Stimulated activated naive CD8-positive, alpha-beta T cell treated with anti-CD3 and anti-CD28 coated beads, Interleukin-15, Interleukin-2, amounts not matched to agents 100 ng/mL and 50 ng/mL, for 24 hours (primary cell): ENCODE measurements around the gene TNIP2.
A peak's percentile ranks its signal among the peaks of the same experiment; 100 is the strongest.
"Not testable (repeated sequence)": the region's sequence is repeated elsewhere in the genome, so short reads cannot be mapped to it uniquely, and the experiment has no call there.

Experiments
- H3K27ac Mint-ChIP-seq: one replicate; pipeline ENCODE4 v1.8.0; 2021; ENCODE audit warnings: mild to moderate bottlenecking, mixed read lengths
- H3K27me3 Mint-ChIP-seq: one replicate; pipeline ENCODE4 v1.8.0; 2021; ENCODE audit warnings: mixed read lengths
- H3K36me3 Mint-ChIP-seq: one replicate; pipeline ENCODE4 v1.8.0; 2021; ENCODE audit warnings: low read depth, mixed read lengths
- H3K4me1 Mint-ChIP-seq: one replicate; pipeline ENCODE4 v1.8.0; 2021; ENCODE audit warnings: low read depth, mixed read lengths
- H3K4me3 Mint-ChIP-seq: one replicate; pipeline ENCODE4 v1.8.0; 2021; ENCODE audit warnings: mild to moderate bottlenecking, mixed read lengths
- H3K9me3 Mint-ChIP-seq: one replicate; pipeline ENCODE4 v1.8.0; 2021; ENCODE audit warnings: mixed read lengths

Gene TNIP2

GRCh38 chr4:2762486-2763370 is 6.6 kb upstream of the TNIP2 start:
- H3K27ac Mint-ChIP-seq, H3K36me3 Mint-ChIP-seq, H3K9me3 Mint-ChIP-seq, H3K4me3 Mint-ChIP-seq, H3K27me3 Mint-ChIP-seq: not testable (repeated sequence)
- H3K4me1 Mint-ChIP-seq: peaks cover 13% of the 10 kb centered on the region

DNA sequence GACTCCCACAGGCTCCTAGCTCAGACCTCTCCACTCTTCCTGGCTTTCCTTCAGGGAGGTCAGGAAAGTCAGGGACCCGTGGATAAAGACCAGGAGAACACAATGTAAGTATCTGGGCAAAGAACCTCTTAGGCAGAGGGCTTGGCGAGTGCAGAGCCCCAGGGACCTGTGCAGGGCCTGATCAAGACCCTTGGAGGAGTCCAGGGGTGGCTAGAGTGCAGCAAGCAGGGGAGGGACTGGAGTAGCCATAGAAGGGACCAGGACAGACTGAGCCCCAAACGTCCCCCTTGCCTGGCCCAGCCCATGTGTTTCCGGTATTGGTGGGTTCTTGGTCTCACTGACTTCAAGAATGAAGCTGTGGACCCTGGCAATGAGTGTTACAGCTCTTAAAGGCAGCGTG is 5.9 kb upstream of the TNIP2 start:
- Mint-ChIP-seq H3K36me3 (no peaks in the 10 kb centered on the region), H3K27me3 (no peaks in the 10 kb centered on the region), H3K4me1 (peaks cover 13% of the 10 kb centered on the region), H3K27ac (no peak overlapping the region), H3K4me3 (no peak overlapping the region), H3K9me3 (no peaks in the 10 kb centered on the region)

- no peaks in the 10 kb centered on the region for H3K27me3 Mint-ChIP-seq
- H3K9me3 Mint-ChIP-seq: no peaks in the 10 kb centered on the region
- no peak overlapping the region for H3K4me3 Mint-ChIP-seq
- H3K4me1 Mint-ChIP-seq: peaks cover 18% of the 10 kb centered on the region
- H3K27ac Mint-ChIP-seq: no peak overlapping the region
- H3K36me3 Mint-ChIP-seq: no peaks in the 10 kb centered on the region
Measured at GRCh38 chr4:2761035-2761923, 5.1 kb upstream of the TNIP2 start.

- Mint-ChIP-seq H3K36me3 (peaks cover 11% of the 10 kb centered on the region), H3K27me3 (no peaks in the 10 kb centered on the region), H3K4me1 (peaks cover 33% of the 10 kb centered on the region), H3K4me3 (no peak overlapping the region), H3K9me3 (no peaks in the 10 kb centered on the region), H3K27ac (peak overlapping the region; percentile 36)
Measured at GRCh38 chr4:2757426-2757825, 1.3 kb upstream of the TNIP2 start.

DNA sequence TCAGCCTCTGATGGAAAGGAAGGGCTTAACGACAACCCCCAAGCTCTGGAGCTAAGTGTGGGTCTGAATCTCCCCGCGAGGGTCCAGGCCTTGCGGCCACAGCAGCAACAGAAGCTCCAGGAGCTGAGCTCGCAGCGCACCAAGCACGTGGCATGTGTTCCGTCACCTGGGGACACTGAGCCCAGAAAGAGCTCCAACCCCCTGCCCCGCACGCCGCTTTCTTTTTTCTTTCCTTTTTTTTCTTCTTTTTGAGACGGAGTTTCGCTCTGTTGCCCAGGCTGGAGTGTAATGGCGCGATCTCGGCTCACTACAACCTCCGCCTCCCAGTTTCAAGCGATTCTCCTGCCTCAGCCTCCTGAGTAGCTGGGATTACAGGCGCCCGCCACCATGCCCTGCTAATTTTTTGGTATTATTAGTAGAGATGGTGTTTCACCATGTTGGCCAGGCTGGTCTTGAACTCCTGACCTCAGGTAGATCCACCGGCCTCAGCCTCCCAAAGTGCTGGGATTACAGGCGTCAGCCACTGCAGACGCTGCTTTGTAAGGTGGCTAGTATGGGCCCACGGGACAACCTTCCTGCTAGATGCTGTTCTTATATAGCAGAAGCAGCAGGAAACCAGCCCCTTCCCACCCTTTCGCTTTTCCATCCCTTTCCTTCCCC is 685 bp upstream of the TNIP2 start:
- H3K9me3 Mint-ChIP-seq: no peaks in the 10 kb centered on the region
- peaks cover 34% of the 10 kb centered on the region for H3K4me1 Mint-ChIP-seq
- no peaks in the 10 kb centered on the region for H3K27me3 Mint-ChIP-seq
- H3K27ac Mint-ChIP-seq: peak overlapping the region; percentile 36
- H3K4me3 Mint-ChIP-seq: peak overlapping the region; percentile 51
- peaks cover 17% of the 10 kb centered on the region for H3K36me3 Mint-ChIP-seq

GRCh38 chr4:2754848-2755819 is 1.0 kb downstream of the TNIP2 start:
- H3K9me3 Mint-ChIP-seq: no peaks in the 10 kb centered on the region
- H3K4me3 Mint-ChIP-seq: peak overlapping the region; percentile 91
- peaks cover 31% of the 10 kb centered on the region for H3K4me1 Mint-ChIP-seq
- peaks cover 18% of the 10 kb centered on the region for H3K36me3 Mint-ChIP-seq
- peak overlapping the region; percentile 91 for H3K27ac Mint-ChIP-seq
- H3K27me3 Mint-ChIP-seq: no peaks in the 10 kb centered on the region

- H3K27ac Mint-ChIP-seq: no peak overlapping the region
- H3K4me1 Mint-ChIP-seq: peaks cover 46% of the 10 kb centered on the region
- no peaks in the 10 kb centered on the region for H3K9me3 Mint-ChIP-seq
- H3K27me3 Mint-ChIP-seq: no peaks in the 10 kb centered on the region
- no peak overlapping the region for H3K4me3 Mint-ChIP-seq
- peaks cover 18% of the 10 kb centered on the region for H3K36me3 Mint-ChIP-seq
Measured at GRCh38 chr4:2753436-2753835, 2.7 kb downstream of the TNIP2 start.

GRCh38 chr4:2750719-2751605 is 5.2 kb downstream of the TNIP2 start:
- no peaks in the 10 kb centered on the region for H3K9me3 Mint-ChIP-seq
- no peaks in the 10 kb centered on the region for H3K27me3 Mint-ChIP-seq
- H3K27ac Mint-ChIP-seq: no peak overlapping the region
- no peak overlapping the region for H3K4me3 Mint-ChIP-seq
- H3K36me3 Mint-ChIP-seq: peaks cover 37% of the 10 kb centered on the region
- H3K4me1 Mint-ChIP-seq: peaks cover 66% of the 10 kb centered on the region

DNA sequence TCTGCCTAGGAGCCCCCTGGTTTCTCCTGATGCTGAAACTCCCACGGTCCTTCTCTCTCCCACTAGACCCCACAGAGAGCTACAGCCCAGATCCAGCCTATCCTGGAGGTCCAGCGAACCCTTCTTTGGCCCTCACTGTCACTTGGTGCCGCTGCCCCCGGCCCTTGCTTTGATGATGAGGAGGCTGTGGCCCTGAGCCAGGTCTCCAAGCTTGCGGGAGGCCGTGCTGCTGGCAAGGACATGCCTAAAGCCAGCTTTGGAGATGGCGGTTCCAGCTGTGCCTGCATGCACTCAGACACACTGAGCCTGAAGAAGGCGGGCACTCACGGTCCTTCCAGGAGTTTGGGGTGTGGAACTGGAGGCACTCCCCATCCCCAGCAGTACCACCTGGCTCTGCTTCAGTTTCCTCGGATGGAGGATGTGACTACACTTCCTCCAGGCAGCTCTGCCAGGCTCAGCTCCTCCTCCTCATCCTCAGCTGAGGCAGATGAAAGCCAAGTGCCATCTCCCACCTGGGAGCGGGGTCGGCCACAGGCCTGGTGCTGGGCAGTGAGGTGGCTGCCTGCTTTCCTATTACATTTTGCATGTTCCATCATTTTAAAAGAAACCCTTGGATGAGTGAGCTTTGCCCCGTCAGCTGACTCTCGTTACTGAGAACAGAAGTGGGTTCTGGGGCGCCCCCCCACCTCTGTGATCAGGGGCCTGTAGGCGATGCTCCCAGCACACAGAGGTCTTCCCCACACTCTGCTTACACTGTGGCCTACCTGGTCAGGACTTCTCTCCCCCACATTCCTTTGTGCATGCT is 9.0 kb downstream of the TNIP2 start:
- peaks cover 71% of the 10 kb centered on the region for H3K4me1 Mint-ChIP-seq
- H3K9me3 Mint-ChIP-seq: no peaks in the 10 kb centered on the region
- peaks cover 48% of the 10 kb centered on the region for H3K36me3 Mint-ChIP-seq
- H3K27ac Mint-ChIP-seq: peak overlapping the region; percentile 93
- no peaks in the 10 kb centered on the region for H3K27me3 Mint-ChIP-seq
- peak overlapping the region; percentile 61 for H3K4me3 Mint-ChIP-seq

DNA sequence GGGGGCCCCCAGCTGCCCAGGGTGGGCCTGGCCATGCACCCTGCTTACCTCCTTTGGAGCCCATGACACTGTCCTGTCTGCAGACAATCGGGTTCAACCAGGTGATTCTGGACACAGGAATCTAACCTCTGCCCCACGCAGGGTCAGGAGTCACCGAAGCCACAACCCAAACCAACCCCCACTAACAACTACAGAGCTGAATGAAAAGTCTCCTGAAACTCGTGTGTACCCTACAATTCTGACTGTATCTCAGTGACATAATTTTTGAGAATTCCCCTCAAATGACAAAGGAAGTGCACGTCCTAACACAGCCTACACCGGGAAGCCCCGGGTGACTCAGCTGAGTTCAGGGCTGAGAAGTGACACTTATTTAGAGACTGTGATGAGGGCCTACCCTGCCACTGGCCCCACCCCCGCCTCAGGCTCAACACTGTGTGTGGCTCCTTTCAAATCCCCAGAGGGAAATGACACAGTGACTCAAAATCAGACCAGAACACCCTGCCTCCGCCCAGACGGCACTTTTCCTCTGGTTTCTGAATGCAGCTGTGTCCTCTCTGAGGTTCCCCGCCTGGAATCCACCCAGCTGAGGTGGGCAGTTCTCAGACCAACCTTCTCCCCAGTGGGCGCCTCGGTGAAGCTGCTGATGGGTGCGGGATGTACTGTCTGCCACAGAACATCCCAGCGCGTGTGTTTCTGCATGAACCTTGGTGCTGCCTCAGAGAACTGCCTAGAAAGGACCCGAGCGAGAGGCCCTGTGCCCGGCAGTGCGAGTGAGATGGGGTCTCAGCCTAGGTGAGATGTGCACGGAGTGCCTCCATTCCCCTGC is 9.9 kb downstream of the TNIP2 start:
- Mint-ChIP-seq H3K27me3 (no peaks in the 10 kb centered on the region), H3K4me1 (peaks cover 68% of the 10 kb centered on the region), H3K27ac (peak overlapping the region; percentile 93), H3K36me3 (peaks cover 50% of the 10 kb centered on the region), H3K4me3 (peak overlapping the region; percentile 61), H3K9me3 (no peaks in the 10 kb centered on the region)

DNA sequence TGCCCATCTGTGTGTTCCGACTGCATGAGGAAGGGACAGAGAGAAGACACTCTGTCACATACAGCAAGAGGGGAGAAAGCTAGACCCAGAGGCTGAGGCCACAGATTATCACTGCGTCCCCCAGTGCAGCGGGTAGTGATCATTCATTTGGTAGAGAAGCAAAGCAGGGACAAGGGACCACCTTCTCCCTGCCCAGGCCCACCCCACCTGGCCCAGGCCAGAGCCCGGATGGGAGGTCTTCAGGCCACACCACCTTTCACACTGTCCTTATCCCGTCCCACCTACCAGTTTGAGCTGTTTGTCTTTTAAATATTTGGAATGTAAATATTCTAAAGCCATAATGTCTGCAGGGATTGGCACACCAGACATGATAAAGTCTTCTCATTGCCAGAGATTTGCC is 10.6 kb downstream of the TNIP2 start:
- Mint-ChIP-seq H3K4me1 (peaks cover 68% of the 10 kb centered on the region), H3K9me3 (no peaks in the 10 kb centered on the region), H3K36me3 (peaks cover 55% of the 10 kb centered on the region), H3K4me3 (peak overlapping the region; percentile 61), H3K27ac (peak overlapping the region; percentile 93), H3K27me3 (no peaks in the 10 kb centered on the region)
